ENCODE results near the gene TRPV6.

Gene TRPV6

GRCh38 chr7:142883571-142884285 lies 1.8 kb downstream of the TRPV6 start:
- DNase-seq (ENCODE audit: low spot score) = no peak

GRCh38 chr7:142883145-142883544 lies 2.4 kb downstream of the TRPV6 start:
- DNase-seq (ENCODE audit: low spot score) = no peak

- no peak for DNase-seq (ENCODE audit: low spot score)
These were observed 3.2 kb downstream of the TRPV6 start for GRCh38 chr7:142882338-142882678.

GRCh38 chr7:142881586-142882337 lies 3.8 kb downstream of the TRPV6 start:
- no peak for DNase-seq (ENCODE audit: low spot score)

GRCh38 chr7:142880876-142881505 lies 4.6 kb downstream of the TRPV6 start:
- DNase-seq (ENCODE audit: low spot score) = no peak

GRCh38 chr7:142879060-142879459 lies 6.5 kb downstream of the TRPV6 start:
- DNase-seq (ENCODE audit: low spot score) = no peak

GRCh38 chr7:142878315-142878714 lies 7.2 kb downstream of the TRPV6 start:
- no peak for DNase-seq (ENCODE audit: low spot score)

GRCh38 chr7:142876991-142877910 lies 8.3 kb downstream of the TRPV6 start:
- no peak for DNase-seq (ENCODE audit: low spot score)

- DNase-seq (ENCODE audit: low spot score) = no peak
These were observed 9.1 kb downstream of the TRPV6 start for GRCh38 chr7:142876236-142876960.

GRCh38 chr7:142875456-142875855 lies 10.1 kb downstream of the TRPV6 start:
- DNase-seq (ENCODE audit: low spot score) = no peak

GRCh38 chr7:142874837-142875236 lies 10.7 kb downstream of the TRPV6 start:
- DNase-seq (ENCODE audit: low spot score) = no peak

GRCh38 chr7:142874409-142874808 lies 11.1 kb downstream of the TRPV6 start:
- no peak for DNase-seq (ENCODE audit: low spot score)

- DNase-seq (ENCODE audit: low spot score) = no peak
These were observed 11.7 kb downstream of the TRPV6 start for GRCh38 chr7:142873871-142874270.

- DNase-seq (ENCODE audit: low spot score) = no peak
These were observed 12.2 kb downstream of the TRPV6 start for GRCh38 chr7:142873281-142873784.

GRCh38 chr7:142872106-142872675 lies 13.4 kb downstream of the TRPV6 start:
- no peak for DNase-seq (ENCODE audit: low spot score)

- DNase-seq (ENCODE audit: low spot score) = no peak
These were observed 14.1 kb downstream of the TRPV6 start for GRCh38 chr7:142871260-142872105.

GRCh38 chr7:142870566-142871259 lies 14.8 kb downstream of the TRPV6 start:
- no peak for DNase-seq (ENCODE audit: low spot score)

- DNase-seq (ENCODE audit: low spot score) = no peak
These were observed 15.4 kb downstream of the TRPV6 start for GRCh38 chr7:142870147-142870559.

GRCh38 chr7:142869434-142869833 lies 16.1 kb downstream of the TRPV6 start:
- DNase-seq (ENCODE audit: low spot score) = no peak
